Glomerular endothelial cell (primary cell): ENCODE results near the gene APBA2. TPM values are rescaled to one million over a fixed set of nuclear protein-coding genes. Genes with fewer than 3 reads are reported as not detected.
"Not testable (repeated sequence)": the region's sequence is repeated elsewhere in the genome, so short reads cannot be mapped to it uniquely, and the experiment has no call there.

Experiments
- DNase-seq: peaks from one replicate; pipeline ENCODE4 v3.0.0-alpha.2; 2011; ENCODE audit warnings: low read depth, low spot score; ENCODE audit errors: extremely low read depth
- total RNA-seq: library from RNA; depleted of rRNA; stranded (reverse); fragments of >200 nt; gene quantifications from 2 replicates; pipeline ENCODE4 v1.2.3, GENCODE V29; 2015

APBA2 gene
- total RNA-seq, 1 donor from 2014 or later: 59.1 TPM

- no peak for DNase-seq
Observed at GRCh38 chr15:28994142-28994830, 108.5 kb downstream of the APBA2 start.

GRCh38 chr15:28994831-28995596 lies 109.2 kb downstream of the APBA2 start:
- DNase-seq: no peak

GRCh38 chr15:28995705-28996104 lies 109.9 kb downstream of the APBA2 start:
- DNase-seq: no peak

GRCh38 chr15:28996289-28996688 lies 110.5 kb downstream of the APBA2 start:
- DNase-seq: no peak

- DNase-seq: no peak
Observed at GRCh38 chr15:28996953-28997352, 111.2 kb downstream of the APBA2 start.

- DNase-seq: no peak
Observed at GRCh38 chr15:28997791-28998190, 112.0 kb downstream of the APBA2 start.

GRCh38 chr15:28998511-28998910 lies 112.7 kb downstream of the APBA2 start:
- DNase-seq: no peak

DNA sequence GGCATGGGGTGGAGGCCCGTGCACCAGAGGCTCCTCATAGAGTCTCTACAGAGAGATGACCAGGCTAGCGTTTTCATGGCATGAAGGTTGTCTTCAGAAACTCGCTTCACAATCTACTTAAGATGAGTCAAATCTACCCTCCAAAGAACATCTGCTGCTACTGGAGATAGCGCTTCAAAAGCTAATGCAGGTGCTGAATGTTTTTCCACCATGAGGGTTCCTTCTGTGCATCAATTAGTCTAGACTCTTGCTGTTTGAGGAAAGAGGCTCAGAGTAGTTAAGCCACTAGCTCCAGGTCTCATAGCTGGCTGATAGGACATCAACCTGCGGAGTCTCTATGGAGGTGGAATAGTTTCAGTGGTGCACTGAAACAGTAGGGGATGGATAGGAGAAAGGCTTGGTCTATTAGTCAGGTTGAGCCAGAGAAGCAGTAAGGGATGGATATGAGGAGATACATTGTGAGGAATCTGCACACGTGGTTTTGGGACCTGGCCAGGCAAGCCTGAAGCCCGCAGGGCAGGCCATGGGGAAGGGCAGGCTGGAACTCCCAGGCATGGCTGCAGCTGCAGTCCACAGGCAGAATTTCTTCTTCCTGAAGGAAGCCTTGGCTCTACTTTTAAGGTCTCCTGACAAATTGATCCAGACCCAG lies 117.5 kb downstream of the APBA2 start:
- no peak for DNase-seq

DNA sequence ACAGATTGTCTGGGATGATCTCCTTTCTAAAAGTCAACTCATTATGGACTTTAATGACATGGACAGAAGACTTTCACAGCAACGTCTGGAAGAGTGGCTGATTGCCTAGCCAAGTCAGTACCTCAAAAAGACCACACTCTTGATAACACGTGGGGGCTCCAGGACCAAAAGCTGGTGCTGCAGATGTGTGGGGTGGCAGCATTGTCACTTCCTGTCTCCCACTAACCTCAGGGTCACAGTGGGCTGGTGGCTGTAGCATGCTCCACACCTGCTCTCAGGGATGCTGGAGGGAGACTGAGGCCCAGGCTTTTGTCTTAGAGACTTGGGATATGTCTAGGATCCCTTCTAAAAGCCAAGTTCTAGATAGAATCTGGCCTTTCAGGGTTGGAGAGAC lies 118.1 kb downstream of the APBA2 start:
- DNase-seq: no peak

GRCh38 chr15:29005931-29006330 lies 120.2 kb downstream of the APBA2 start:
- no peak for DNase-seq

DNA sequence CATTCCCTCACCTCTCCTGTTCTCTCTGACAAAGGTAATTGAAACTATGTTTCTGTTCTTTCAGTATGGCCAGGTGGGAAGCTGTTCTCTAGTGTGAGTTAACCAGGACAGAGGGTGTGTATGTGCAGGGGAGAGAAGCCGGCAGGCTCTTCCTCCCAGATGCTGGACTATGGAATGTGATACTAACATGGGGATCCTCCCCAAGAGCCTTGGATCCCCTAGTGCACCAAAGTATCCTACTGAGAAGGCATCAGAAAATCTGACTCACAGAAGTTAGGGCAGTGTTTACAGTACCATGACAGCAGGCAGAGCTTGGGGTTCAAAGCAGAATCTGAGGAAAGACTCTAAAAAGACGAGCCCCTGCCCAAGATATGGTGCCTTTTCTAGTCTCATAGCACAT lies 123.1 kb downstream of the APBA2 start:
- DNase-seq: no peak

- DNase-seq: no peak
Observed at GRCh38 chr15:29012097-29012496, 126.3 kb downstream of the APBA2 start.

DNA sequence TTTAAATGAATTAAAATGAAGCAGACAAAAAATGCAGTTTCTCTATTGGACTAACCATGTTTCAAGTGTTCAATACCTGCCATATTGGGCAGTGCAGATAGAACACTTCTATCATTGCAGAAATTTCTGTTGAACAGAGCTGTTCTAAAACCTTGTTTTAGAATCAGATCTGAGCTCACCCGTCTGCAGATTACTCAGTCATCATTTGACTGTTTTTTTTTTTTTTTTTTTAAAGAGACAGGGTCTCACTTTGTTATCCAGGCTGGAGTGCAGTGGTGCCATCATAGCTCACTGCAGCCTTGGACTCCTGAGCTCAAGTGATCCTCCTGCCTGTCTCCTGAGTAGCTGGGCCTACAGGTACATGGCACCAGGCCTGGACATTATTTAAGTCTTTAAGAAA lies 128.7 kb downstream of the APBA2 start:
- no peak for DNase-seq

DNA sequence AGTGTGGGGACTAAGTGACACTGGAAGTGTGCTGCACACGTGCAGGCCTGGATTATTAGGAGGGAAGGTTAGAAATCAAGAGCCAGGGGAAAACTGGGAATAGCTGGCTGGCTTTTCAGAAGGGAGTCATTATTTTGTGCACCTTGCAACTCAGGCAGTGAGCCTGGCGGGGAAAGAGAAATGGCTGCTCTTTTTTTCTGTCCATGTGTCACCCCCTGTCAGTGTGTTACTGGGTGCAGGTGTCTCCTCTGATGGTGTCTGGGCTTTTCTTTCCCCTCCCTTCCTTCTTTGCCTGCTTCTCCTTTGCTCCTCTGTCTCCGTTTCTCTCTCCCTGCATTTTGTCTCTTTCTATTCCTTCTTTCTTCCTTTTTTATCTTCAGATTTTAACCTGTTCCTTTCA lies 130.7 kb downstream of the APBA2 start:
- DNase-seq: no peak

DNA sequence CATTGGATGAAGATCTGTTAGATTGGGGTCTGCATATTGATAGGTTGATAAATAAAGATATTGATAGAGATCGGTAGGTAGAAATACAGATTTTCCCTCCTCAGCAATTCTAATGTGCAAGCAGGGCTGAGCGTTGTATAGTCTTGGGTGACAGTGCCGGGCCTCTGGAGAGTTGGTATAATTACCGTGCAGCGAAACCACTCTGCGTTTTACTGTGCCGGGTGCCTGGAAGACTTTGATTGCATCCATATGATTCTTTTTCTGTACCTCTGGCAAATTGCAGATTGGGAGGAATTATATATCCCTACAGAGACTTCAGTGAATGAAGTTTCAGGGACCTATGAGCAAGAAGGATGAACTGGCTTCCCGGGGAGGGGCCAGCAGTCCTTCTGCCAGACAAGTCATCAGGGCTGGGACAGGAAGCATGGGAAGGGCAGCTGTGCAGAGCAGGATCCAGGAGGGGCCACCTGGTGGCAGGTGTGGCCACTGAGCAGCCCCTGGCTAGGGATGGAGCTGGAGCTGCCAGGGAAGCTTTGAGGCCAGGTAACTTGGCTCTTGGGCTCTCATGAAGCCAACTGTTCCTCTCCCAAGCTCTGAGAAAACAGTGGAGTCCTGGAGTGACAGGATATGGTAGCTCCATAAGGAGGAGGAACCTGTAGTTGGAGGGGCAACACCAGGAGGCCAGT lies 132.5 kb downstream of the APBA2 start:
- no peak for DNase-seq

- DNase-seq: no peak
Observed at GRCh38 chr15:29018995-29019976, 133.5 kb downstream of the APBA2 start.

DNA sequence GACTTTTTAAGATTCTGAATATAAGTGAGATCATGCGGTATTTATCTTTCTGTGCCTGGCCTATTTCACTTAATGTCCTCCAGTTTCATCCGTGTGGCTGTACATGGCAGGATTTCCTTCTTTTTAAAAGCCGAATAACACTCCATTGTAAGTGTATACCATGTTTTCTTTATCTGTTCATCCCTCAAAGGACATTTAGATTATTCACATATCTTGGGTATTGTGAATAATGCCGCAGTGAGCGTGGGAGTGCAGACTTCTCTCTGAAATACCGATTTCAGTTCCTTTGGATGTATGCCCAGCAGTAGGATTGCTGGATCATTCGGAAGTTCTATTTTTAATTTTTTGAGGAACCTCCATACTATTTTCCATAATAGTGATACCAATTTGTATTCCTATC lies 136.1 kb downstream of the APBA2 start:
- DNase-seq: no peak

- no peak for DNase-seq
Observed at GRCh38 chr15:29024662-29025061, 138.9 kb downstream of the APBA2 start.

- not testable (repeated sequence) for DNase-seq
Observed at GRCh38 chr15:29025411-29025810, 139.6 kb downstream of the APBA2 start.

- not testable (repeated sequence) for DNase-seq
Observed at GRCh38 chr15:29028158-29028557, 142.4 kb downstream of the APBA2 start.
